Left ventricle myocardium inferior (tissue), 1 donor: Measurements from ENCODE around the gene GPLD1. TPM values are rescaled to one million over a fixed set of nuclear protein-coding genes. Genes with fewer than 3 reads are reported as not detected.

Experiments
- DNase-seq: peaks from one replicate; pipeline ENCODE4 v3.0.0-alpha.2; 2020
- H3K27ac ChIP-seq: fragments of 200-600 bp; replicated peaks from 2 replicates; pipeline ENCODE4 v1.8.0; 2021
- H3K27me3 ChIP-seq: fragments of 200-600 bp; 2 replicates; pipeline ENCODE4 v1.8.0; 2021; ENCODE audit warnings: low read depth
- H3K36me3 ChIP-seq: fragments of 200-600 bp; 2 replicates; pipeline ENCODE4 v1.8.0; 2021
- H3K4me1 ChIP-seq: fragments of 200-600 bp; 2 replicates; pipeline ENCODE4 v1.8.0; 2021
- H3K4me3 ChIP-seq: fragments of 200-600 bp; 2 replicates; pipeline ENCODE4 v1.8.0; 2021; ENCODE audit warnings: mild to moderate bottlenecking, moderate library complexity
- H3K9me3 ChIP-seq: fragments of 200-600 bp; replicated peaks from 2 replicates; pipeline ENCODE4 v1.8.0; 2021
- intact Hi-C: fragments of 100-400 bp; cut with micrococcal nuclease; formaldehyde crosslinking; loops from one replicate; pipeline ENCODE4 v1.11.0; 2022
- total RNA-seq: library from RNA; stranded (reverse); fragmentation: NEBNext Ultra II Directional; extraction: Animal tissue kit (Norgen Biotek cat#: 25700); gene quantifications from one replicate; pipeline ENCODE4 v1.2.1, GENCODE V29; 2021
- TF ChIP-seq, protein P1 (sequence below): fragments of 200-600 bp; IDR thresholded peaks from 2 replicates; pipeline ENCODE4 v1.8.0; 2021; ENCODE audit warnings: antibody characterized with exemption, mild to moderate bottlenecking, borderline replicate concordance
- donor health status: DM: no; HTN: yes; CAD: no; lungs with severe emphysema.

GPLD1 gene
- total RNA-seq, 1 donor from 2014 or later: 0.71 TPM

GRCh38 chr6:24534329-24534728, 45.0 kb upstream of the GPLD1 start:
- DNase-seq: no peak
- H3K27me3 ChIP-seq: no peaks in the 10 kb centered on the region
- intact Hi-C loops: no loop called here
- H3K36me3 ChIP-seq: peaks cover 39% of the 10 kb centered on the region
- H3K4me3 ChIP-seq: no peak overlapping the region
- TF ChIP-seq, protein P1, sequence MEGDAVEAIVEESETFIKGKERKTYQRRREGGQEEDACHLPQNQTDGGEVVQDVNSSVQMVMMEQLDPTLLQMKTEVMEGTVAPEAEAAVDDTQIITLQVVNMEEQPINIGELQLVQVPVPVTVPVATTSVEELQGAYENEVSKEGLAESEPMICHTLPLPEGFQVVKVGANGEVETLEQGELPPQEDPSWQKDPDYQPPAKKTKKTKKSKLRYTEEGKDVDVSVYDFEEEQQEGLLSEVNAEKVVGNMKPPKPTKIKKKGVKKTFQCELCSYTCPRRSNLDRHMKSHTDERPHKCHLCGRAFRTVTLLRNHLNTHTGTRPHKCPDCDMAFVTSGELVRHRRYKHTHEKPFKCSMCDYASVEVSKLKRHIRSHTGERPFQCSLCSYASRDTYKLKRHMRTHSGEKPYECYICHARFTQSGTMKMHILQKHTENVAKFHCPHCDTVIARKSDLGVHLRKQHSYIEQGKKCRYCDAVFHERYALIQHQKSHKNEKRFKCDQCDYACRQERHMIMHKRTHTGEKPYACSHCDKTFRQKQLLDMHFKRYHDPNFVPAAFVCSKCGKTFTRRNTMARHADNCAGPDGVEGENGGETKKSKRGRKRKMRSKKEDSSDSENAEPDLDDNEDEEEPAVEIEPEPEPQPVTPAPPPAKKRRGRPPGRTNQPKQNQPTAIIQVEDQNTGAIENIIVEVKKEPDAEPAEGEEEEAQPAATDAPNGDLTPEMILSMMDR: no peak
- H3K4me1 ChIP-seq: no peaks in the 10 kb centered on the region
- no peaks in the 10 kb centered on the region for H3K9me3 ChIP-seq
- H3K27ac ChIP-seq: no peak overlapping the region

DNA sequence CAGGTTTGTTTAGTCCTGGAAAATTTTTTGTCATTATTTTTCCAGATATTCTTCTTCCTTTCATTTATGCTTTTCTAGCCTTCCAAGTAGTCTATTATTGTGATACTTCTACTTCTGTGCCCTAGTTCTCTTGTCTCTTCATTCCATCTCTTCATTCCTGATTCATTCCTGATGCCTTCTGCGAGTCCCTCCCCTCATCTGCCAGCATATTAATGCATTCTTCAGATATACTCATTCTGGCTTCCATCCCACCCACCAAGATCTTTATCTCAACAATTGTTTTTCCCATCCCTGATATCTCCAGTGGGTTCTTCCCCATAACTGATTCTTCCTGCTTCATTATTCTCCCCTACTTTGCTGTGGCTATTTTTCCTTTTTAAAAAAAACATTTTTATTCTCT, 40.6 kb upstream of the GPLD1 start:
- Histone ChIP-seq H3K36me3 (peaks cover 44% of the 10 kb centered on the region), H3K27me3 (no peaks in the 10 kb centered on the region), H3K9me3 (no peaks in the 10 kb centered on the region), H3K4me3 (no peak overlapping the region), H3K4me1 (no peaks in the 10 kb centered on the region), H3K27ac (no peak overlapping the region)
- DNase-seq: no peak
- intact Hi-C loops: no loop called here
- TF ChIP-seq, protein P1: no peak

DNA sequence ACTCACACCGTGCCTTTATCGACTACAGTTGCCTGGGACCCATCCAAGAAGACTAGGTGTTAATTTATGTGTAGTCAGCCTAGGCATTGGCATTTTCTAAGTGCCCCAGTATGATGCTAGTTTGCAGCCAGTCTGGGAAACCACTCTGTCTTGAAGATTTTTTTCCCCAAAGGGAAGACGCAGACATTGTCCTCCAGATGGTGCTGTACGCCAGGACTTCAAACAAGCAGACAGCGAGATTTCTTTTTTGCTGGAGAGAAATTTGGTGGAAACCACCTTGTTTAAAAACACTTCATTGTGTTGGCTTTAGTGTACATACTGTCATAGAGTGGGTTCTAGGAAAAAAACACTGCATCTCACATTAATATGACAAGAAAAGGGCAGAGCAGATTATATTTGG, 35.4 kb upstream of the GPLD1 start:
- no peaks in the 10 kb centered on the region for H3K27me3 ChIP-seq
- intact Hi-C loops: no loop called here
- no peak overlapping the region for H3K27ac ChIP-seq
- H3K4me3 ChIP-seq: no peak overlapping the region
- no peaks in the 10 kb centered on the region for H3K9me3 ChIP-seq
- TF ChIP-seq, protein P1: peak; percentile 11
- peaks cover 12% of the 10 kb centered on the region for H3K36me3 ChIP-seq
- DNase-seq: no peak
- no peaks in the 10 kb centered on the region for H3K4me1 ChIP-seq

- no peak for DNase-seq
- no peak overlapping the region for H3K4me3 ChIP-seq
- H3K9me3 ChIP-seq: no peaks in the 10 kb centered on the region
- peaks cover 12% of the 10 kb centered on the region for H3K36me3 ChIP-seq
- H3K27me3 ChIP-seq: no peaks in the 10 kb centered on the region
- intact Hi-C loops: no loop called here
- TF ChIP-seq, protein P1: no peak
- no peaks in the 10 kb centered on the region for H3K4me1 ChIP-seq
- no peak overlapping the region for H3K27ac ChIP-seq
Measured at GRCh38 chr6:24524329-24524728, 35.0 kb upstream of the GPLD1 start.

DNA sequence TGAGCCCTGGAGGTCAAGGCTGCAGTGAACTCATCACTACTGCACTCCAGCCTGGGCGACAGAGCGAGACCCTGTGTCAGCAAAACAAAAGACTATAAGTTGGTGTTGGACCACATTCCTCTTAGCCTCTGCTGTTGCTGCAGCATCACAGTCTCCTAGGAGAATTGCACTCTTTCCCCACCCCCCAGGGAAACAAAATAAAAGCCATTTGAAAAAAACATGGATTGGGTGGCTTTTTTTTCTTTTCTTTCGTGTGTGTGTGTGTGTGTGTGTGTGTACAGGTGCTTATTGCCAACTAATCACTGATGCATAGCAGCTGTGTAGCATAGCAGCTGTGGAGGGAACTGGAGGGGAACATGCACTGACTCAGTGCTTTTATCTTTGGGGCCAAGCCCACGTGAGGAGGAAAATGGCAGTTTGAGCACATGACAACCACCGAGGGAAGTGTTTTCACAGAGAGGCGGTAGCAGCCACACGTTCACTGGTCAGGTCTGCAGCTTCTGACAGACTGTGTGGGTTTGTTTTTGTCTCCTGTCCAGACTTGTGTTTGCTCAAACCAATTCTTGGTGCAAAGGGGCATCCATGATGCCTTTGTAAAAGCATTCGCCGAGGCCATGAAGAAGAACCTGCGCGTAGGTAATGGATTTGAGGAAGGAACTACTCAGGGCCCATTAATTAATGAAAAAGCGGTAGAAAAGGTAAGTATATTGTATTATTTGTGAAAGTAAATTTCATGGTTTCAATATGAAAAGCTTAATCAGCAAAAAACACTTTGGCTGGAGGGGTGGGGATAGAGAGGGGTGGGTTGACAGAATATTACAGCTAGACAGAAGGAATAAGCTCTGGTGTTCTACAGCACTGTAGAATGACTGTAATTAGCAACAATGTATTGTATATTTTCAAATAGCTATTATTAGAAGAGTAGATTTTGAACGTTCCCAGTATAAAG, 33.1 kb upstream of the GPLD1 start:
- Histone ChIP-seq H3K27ac (no peak overlapping the region), H3K4me3 (no peak overlapping the region), H3K4me1 (no peaks in the 10 kb centered on the region), H3K27me3 (no peaks in the 10 kb centered on the region), H3K9me3 (no peaks in the 10 kb centered on the region), H3K36me3 (peaks cover 9% of the 10 kb centered on the region)
- intact Hi-C loops: no loop called here
- TF ChIP-seq, protein P1: no peak
- no peak for DNase-seq
